GM12875 (cell line): Measurements from ENCODE around the gene ASAP3.

Source experiments
- H3K4me3 ChIP-seq: one replicate; pipeline ENCODE4 v1.5.1; 2011; ENCODE audit warnings: low read depth, low read length, control low read depth
- CTCF ChIP-seq: IDR thresholded peaks from 2 replicates; pipeline ENCODE4 v1.5.1; 2011; ENCODE audit warnings: low read depth, mild to moderate bottlenecking, control low read depth, inconsistent platforms, low read length, moderate library complexity, borderline replicate concordance; ENCODE audit not compliant: insufficient read depth

ASAP3 gene

GRCh38 chr1:23448846-23449245 lies 35.1 kb downstream of the ASAP3 start:
- H3K4me3 ChIP-seq: no peak overlapping the region
- no peak for TF ChIP-seq CTCF

- no peak for TF ChIP-seq CTCF
- H3K4me3 ChIP-seq: no peak overlapping the region
These were observed 37.2 kb downstream of the ASAP3 start for GRCh38 chr1:23446661-23447310.

- no peak overlapping the region for H3K4me3 ChIP-seq
- TF ChIP-seq CTCF: no peak
These were observed 39.2 kb downstream of the ASAP3 start for GRCh38 chr1:23444596-23445390.

GRCh38 chr1:23444104-23444533 lies 39.9 kb downstream of the ASAP3 start:
- no peak overlapping the region for H3K4me3 ChIP-seq
- no peak for TF ChIP-seq CTCF

GRCh38 chr1:23442751-23443150 lies 41.2 kb downstream of the ASAP3 start:
- TF ChIP-seq CTCF: no peak
- H3K4me3 ChIP-seq: no peak overlapping the region

- TF ChIP-seq CTCF: no peak
- no peak overlapping the region for H3K4me3 ChIP-seq
These were observed 42.4 kb downstream of the ASAP3 start for GRCh38 chr1:23441446-23442148.
